Medulla oblongata (tissue), 1 donor: ENCODE measurements around the gene UCN.

Experiments
- DNase-seq: peaks from one replicate; pipeline ENCODE4 v3.0.0-alpha.2; 2015; ENCODE audit errors: extremely low spot score

Gene UCN

DNA sequence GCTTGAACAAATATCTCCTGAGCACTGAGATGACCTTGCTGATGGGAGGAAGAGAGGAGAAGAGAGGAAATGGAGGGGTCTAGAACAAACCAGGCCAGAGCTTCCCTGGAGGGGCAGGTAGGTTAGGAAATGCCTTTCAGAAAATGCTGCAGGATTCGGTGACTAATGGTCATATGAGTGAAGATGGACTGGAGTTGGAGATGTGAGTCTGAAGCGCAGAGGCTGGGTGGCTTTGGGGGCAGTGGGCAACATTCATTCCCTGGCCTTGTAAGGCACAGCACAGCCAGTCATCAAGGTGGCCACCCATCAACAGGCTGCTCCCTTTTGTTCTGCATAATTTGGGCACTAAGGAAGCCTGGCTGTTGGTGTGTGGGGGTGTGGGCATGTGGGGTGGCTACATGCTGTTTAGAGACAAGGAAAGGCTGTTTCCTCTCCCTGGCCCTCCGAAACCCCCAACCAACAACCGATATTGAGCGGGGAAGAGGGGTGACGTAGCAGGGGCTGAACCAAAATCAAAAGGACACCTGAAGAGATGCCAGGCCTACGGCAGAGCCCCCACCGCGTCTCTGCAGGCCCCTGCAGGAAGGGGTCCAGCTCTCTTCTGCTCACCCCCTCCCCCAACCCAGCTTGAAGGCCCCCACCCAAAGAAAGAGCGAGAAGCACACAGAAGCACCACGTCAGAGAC, 46.9 kb downstream of the UCN start:
- DNase-seq = no peak

GRCh38 chr2:27258051-27258450, 50.2 kb downstream of the UCN start:
- no peak for DNase-seq
